GM18505 (cell line): ENCODE measurements around the gene PEX7.
"Not testable (repeated sequence)": the region's sequence is repeated elsewhere in the genome, so short reads cannot be mapped to it uniquely, and the experiment has no call there.

Source experiments
- ATAC-seq: cut with Tn5 transposase; IDR thresholded peaks from one replicate; pipeline ENCODE4 v1.9.1; 2021; ENCODE audit not compliant: unreplicated experiment
- POLR2A ChIP-seq: IDR thresholded peaks from 4 replicates; pipeline ENCODE4 v1.6.1; 2011; ENCODE audit warnings: borderline replicate concordance; ENCODE audit not compliant: insufficient read depth, insufficient read length; ENCODE audit errors: extremely low read depth

The PEX7 gene

DNA sequence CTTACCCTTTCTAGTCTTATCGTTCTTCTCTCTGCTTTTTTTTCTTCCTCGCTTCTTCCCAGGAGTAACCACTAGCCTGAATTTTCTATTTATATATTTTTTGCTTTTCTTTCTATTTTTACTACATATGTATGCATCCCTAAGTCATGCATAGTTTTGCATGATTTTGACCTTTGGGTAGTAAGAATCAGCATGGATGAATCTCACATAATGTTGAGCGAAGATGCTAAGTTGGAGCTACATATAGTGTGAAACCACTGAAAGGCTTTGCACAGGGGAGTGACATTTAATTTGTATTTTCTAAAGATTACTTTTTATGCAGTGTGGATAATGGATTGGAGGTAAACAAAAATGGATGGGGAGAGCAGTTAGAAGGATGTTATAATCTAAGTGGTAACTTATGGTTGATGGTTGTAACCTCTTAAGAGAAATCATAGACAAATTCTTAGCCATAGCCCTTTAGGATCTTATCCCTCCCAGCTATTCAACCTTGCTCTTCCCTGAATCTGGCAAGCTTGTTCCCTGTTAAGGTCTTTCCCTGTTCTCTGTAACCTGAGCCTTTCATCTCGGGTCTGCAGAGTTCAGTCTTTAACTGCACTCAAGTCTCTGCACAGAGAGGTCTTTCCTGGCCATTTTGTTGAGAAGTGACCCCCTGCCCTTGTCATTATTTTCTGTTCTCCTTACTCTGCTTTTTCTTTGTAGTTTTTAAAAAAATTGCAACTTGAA, 18.0 kb downstream of the PEX7 start:
- TF ChIP-seq POLR2A: no peak

DNA sequence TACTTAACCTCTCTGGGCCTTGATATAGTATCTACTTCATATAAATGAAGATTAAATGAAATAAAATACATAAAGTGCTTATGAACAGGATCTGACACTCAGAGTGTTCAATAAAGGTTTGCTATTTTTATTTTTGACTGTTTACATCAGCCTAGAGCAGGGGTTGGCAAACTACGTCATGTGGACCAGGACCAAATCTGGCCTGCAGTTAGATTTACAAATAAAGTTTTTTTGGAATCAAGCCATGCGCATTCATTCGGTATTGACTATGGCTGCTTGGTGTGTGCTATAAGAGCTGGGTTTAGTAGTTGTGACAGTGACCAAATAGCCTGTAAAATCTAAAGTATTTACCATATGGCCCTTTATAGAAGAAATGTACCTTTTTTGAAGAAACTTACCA, 20.8 kb downstream of the PEX7 start:
- no peak for ATAC-seq
- no peak for TF ChIP-seq POLR2A

More for the DNA sequence above, 18.0 kb downstream of the PEX7 start:
- no peak for ATAC-seq

DNA sequence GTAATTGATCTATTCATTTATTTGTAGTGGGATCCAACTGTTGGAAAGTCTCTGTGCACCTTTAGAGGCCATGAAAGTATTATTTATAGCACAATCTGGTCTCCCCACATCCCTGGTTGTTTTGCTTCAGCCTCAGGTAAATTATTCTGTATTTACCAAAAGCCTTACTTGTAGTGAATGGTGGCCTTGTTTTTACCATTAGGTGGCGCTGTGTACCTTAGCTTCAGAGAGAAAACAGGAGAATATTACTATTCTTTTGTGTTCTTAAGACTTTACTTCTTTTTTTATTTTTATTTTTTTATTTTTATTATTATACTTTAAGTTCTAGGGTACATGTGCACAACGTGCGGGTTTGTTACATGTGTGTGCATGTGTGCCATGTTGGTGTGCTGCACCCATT, 23.7 kb downstream of the PEX7 start:
- ATAC-seq: no peak
- no peak for TF ChIP-seq POLR2A

DNA sequence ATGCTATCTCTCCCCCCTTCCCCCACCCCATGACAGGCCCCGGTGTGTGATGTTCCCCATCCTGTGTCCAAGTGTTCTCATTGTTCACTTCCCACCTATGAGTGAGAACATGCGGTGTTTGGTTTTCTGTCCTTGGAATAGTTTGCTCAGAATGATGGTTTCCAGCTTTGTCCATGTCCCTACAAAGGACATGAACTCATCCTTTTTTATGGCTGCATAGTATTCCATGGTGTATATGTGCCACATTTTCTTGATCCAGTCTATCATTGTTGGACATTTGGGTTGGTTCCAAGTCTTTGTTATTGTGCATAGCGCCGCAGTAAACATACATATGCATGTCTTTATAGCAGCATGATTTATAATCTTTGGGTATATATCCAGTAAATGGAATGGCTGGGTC, 24.1 kb downstream of the PEX7 start:
- ATAC-seq: not testable (repeated sequence)

DNA sequence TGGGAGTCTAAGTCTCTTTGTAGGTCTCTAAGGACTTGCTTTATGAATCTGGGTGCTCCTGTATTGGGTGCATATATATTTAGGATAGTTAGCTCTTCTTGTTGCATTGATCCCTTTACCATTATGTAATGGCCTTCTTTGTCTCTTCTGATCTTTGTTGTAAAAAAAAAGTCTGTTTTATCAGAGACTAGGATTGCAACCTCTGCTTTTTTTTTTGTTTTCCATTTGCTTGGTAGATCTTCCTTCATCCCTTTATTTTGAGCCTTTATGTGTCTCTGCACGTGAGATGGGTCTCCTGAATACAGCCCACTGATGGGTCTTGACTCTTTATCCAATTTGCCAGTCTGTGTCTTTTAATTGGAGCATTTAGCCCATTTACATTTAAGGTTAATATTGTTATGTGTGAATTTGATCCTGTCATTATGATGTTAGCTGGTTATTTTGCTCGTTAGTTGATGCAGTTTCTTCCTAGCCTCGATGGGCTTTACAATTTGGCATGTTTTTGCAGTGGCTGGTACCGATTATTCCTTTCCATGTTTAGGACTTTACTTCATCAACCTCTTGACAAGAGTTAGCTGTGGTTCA, 27.7 kb downstream of the PEX7 start:
- ATAC-seq: not testable (repeated sequence)

DNA sequence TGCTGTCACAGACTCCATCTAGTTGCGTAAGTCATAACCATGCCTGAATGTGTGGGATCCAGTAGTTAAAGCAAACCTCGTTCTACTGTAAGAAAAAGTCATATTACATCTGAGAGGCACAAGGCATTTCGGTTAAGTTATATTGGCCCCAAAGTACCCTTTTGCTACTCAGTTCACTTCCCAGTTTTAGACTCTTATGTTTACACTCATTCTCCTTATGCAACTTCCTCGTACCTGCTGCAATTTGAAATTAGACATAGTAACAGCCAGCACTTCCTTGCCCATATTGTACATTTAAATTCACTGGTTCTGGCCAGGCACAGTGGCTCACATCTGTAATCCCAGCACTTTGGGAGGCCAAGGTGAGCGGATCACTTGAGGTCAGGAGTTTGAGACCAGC, 37.0 kb downstream of the PEX7 start:
- no peak for ATAC-seq
- TF ChIP-seq POLR2A: no peak

DNA sequence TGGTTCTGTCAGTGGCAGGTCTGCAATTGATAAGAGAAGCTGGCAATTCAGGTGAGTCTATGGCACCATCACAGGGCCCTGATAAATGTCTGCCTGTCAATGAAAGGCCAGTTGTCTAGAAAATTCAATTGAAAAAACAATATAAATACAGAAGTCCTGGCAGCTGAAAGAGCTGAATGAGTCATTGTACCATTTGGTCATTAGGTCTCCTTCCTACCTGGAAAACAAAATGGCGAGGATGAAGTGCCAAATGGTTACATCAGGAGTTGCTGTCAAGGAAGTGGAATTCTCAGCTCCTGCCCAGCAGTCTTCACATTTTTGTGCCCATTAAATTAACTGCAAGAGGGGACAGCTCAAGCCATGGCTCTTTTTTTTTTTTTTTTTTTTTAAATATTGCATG, 37.7 kb downstream of the PEX7 start:
- no peak for ATAC-seq
- TF ChIP-seq POLR2A: no peak

- TF ChIP-seq POLR2A: no peak
- no peak for ATAC-seq
These were observed 40.3 kb downstream of the PEX7 start for GRCh38 chr6:136862662-136863061.

GRCh38 chr6:136863752-136864151, 41.4 kb downstream of the PEX7 start:
- TF ChIP-seq POLR2A: no peak
- ATAC-seq: no peak

DNA sequence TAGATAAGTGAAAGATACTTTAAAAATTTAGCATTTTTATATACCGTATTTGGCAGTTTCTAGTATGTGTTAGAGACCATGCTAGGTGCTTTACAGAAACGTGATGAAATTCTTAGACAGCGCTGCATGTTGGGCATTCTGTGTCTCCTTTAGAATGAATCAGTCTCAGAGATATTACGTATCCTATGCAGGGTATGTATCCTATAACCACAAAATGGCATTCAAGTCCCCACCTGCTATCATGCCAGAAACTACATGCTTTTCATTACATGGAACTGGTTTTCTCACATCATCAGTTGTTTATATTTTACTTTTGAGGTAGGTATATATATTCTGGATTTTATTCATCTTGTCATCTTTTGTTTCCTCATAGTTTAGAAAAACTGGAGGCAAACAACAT, 42.3 kb downstream of the PEX7 start:
- no peak for ATAC-seq
- no peak for TF ChIP-seq POLR2A

DNA sequence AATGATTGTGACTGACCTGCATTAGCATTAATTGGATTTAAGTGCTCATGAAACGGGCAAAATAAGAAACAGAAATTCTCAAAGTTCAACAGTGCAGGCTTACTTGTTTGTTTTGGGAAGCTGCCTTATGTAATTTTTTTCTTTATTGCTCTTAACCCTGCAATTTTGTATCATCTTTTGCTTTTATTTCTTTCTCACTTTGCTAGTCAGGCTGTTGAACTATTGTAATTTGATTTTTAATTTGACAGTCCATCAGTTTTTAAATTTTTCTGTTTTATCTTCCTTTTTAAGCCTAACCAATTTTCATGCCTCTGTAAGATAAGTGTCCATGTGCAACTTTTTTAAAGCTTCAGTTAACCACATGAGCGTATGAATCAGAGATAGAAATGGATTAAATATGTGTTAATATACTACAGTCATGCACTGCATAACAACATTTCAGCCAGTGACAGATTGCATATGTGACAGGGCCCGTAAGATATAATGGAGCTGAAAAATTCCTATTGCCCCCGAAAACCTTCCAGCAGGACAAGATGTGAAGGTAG, 44.6 kb downstream of the PEX7 start:
- no peak for TF ChIP-seq POLR2A
- ATAC-seq: no peak

GRCh38 chr6:136869451-136869850, 47.1 kb downstream of the PEX7 start:
- no peak for TF ChIP-seq POLR2A

DNA sequence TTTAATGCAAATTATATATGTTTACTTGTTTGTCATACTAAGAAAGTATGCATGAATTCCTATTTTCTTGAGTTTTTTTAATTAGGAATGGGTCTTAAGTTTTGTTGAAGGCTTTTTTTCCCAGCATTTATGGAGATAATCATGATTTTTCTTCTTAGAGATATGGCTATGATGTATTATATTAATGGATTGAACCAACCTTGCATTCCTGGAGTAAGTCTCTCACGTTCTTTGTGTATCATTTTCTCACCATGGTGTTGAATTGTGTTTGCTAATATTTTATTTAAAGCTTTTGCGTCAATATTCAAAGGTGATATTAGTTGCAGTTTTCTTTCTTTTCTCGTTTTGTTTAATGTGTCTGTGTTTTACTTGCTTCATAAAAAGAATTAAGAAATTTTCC, 51.4 kb downstream of the PEX7 start:
- no peak for TF ChIP-seq POLR2A
- no peak for ATAC-seq

More at GRCh38 chr6:136869451-136869850, 47.1 kb downstream of the PEX7 start:
- ATAC-seq: no peak

GRCh38 chr6:136876469-136876868, 54.1 kb downstream of the PEX7 start:
- ATAC-seq: not testable (repeated sequence)

GRCh38 chr6:136880748-136881460, 58.5 kb downstream of the PEX7 start:
- ATAC-seq: no peak
- TF ChIP-seq POLR2A: no peak

DNA sequence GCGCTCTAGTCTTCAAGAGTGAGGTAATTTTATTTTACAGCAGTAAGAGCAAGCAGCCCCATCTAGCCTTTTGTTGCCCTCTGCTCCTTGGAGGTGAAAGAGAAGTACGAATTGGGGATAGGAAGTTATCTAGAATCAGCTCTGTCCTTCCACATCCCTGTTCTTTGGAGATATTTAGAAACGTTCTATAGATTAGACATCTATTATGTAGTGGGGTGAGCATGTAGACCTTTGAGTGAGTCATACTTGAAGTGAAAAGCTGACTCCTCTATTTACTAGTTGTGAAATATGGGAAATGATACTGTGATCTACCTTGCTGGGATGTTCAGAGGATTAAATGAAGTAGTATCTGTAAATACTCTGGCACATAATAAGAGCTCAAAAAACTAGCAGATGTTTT, 63.7 kb downstream of the PEX7 start:
- ATAC-seq: no peak
- TF ChIP-seq POLR2A: no peak
